Measurements from ENCODE around the gene EXT2.

Gene EXT2

DNA sequence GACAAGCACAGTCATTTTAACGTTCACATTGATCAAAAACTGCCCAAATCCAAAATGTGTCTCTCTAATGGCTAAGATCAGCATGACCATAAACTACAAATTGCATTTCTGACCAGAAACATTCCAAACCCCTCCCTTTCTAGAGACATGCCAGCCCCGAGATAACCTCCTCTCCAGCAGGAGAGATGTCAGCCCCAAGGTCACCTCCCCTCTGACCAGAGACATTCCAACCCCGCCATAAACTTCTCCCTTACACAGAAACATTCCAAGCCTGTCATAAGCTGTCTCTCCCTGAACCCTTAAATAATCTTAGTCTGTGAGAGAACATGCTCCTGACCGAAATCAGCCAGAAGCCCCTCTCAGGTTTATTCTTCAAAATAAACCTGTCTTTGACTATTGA lies 6.6 kb upstream of the EXT2 start:
- Histone ChIP-seq H3K27ac (ENCODE audit: low read length) (no peak overlapping the region), H3K4me3 (ENCODE audit: low read length) (no peak overlapping the region), H3K36me3 (ENCODE audit: control insufficient read depth, low read depth, low read length) (no peaks in the 10 kb centered on the region), H3K9ac (ENCODE audit: low read length) (no peak overlapping the region), H3K9me3 (ENCODE audit: control insufficient read depth, low read depth, low read length) (no peaks in the 10 kb centered on the region), H3K4me1 (ENCODE audit: control insufficient read depth, low read depth, low read length) (no peaks in the 10 kb centered on the region), H3K27me3 (ENCODE audit: control insufficient read depth, insufficient read depth, low read length) (no peaks in the 10 kb centered on the region)

DNA sequence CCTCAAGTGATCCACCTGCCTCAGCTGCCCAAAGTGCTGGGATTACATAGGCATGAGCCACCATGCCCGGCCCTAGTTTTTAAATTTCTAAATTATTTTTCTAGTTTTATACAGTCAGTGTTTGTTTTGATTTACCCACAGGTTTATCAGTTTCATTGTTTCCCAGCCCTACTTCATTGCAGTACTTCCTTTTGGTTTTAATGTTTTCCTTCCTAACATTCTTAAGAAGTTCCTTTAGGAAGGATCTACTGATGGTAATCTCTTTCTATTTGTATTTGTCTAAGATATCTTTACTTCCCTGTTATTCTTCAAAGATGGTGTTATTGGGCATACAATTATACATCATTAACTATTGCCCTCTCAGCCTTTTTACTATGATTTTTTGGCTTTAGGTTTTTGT lies 4.9 kb upstream of the EXT2 start:
- Histone ChIP-seq H3K27me3 (ENCODE audit: control insufficient read depth, insufficient read depth, low read length) (peaks cover 5% of the 10 kb centered on the region), H3K9me3 (ENCODE audit: control insufficient read depth, low read depth, low read length) (no peaks in the 10 kb centered on the region), H3K27ac (ENCODE audit: low read length) (no peak overlapping the region), H3K4me3 (ENCODE audit: low read length) (no peak overlapping the region), H3K36me3 (ENCODE audit: control insufficient read depth, low read depth, low read length) (no peaks in the 10 kb centered on the region), H3K4me1 (ENCODE audit: control insufficient read depth, low read depth, low read length) (no peaks in the 10 kb centered on the region), H3K9ac (ENCODE audit: low read length) (no peak overlapping the region)

DNA sequence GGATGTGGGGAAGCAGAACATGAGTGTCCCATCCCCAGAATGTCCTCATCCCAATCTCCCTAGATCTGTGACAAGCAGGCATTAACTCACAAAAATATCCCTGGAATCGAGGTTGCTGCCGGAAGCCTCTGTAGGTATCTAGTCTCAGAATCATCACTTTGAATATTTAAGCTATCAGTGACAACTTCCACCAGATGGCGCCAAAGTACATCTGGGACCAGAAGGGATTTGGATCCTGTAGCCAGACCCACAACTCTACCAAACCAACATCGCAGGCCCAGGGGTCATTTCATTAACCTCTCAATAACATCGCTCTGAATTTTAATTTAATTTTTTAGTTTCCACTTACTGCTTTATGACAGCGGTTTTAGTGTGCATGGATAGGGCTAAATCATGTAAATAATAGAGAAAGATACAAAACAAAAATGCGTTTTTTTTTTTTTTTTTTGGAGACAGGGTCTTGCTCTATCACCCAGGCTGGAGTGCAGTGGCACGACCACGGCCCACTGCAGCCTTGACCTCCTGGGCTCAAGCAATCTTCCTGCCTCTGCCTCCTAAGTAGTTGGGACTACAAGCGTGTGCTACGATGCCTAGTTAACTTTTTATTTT lies 1.1 kb upstream of the EXT2 start:
- Histone ChIP-seq H3K4me3 (ENCODE audit: low read length) (no peak overlapping the region), H3K27me3 (ENCODE audit: control insufficient read depth, insufficient read depth, low read length) (peaks cover 5% of the 10 kb centered on the region), H3K4me1 (ENCODE audit: control insufficient read depth, low read depth, low read length) (no peaks in the 10 kb centered on the region), H3K9ac (ENCODE audit: low read length) (no peak overlapping the region), H3K27ac (ENCODE audit: low read length) (no peak overlapping the region), H3K36me3 (ENCODE audit: control insufficient read depth, low read depth, low read length) (no peaks in the 10 kb centered on the region), H3K9me3 (ENCODE audit: control insufficient read depth, low read depth, low read length) (no peaks in the 10 kb centered on the region)

DNA sequence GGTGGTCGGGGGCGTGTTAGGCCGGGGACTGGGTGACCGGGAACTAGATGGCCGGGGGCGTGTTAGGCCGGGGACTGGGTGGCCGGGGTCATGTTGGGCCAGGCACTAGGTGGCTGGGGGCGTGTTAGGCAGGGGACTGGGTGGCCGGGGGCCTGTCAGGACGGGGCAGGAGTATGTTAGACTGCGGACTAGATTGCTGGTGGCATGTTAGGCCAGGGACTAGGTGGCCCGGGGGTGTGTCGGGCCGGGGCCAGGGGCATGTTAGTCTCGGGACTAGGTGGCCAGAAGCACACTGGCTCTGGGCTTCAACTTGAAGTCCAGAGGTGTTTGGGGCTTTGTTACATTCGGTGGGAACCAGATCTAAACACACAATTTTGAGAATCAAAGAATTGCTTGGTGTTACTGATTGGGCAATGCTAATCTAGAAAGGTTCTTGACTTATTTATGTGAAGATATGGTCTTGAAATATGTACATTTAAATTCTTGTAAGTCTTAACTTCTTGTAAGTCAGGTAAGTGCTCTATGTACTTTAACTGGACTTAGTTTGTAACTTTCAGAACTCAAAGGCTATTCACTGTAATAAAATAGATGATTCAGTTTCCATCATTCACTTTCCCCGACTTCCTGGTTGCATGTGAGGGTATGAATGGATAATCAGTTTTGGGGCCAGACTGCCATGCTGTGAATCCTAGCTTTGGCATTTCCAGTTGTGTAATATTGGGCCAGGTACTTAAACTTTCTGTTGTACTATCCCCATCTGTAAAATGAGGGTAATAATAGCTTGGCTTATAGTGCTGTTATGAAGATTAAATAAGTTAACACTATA lies 1.1 kb downstream of the EXT2 start:
- no peak overlapping the region for H3K9ac ChIP-seq (ENCODE audit: low read length)
- H3K9me3 ChIP-seq (ENCODE audit: control insufficient read depth, low read depth, low read length), result no peaks in the 10 kb centered on the region
- H3K4me3 ChIP-seq (ENCODE audit: low read length), result peak overlapping the region; percentile 71
- no peaks in the 10 kb centered on the region for H3K4me1 ChIP-seq (ENCODE audit: control insufficient read depth, low read depth, low read length)
- H3K27me3 ChIP-seq (ENCODE audit: control insufficient read depth, insufficient read depth, low read length), result peaks cover 5% of the 10 kb centered on the region
- no peaks in the 10 kb centered on the region for H3K36me3 ChIP-seq (ENCODE audit: control insufficient read depth, low read depth, low read length)
- no peak overlapping the region for H3K27ac ChIP-seq (ENCODE audit: low read length)

DNA sequence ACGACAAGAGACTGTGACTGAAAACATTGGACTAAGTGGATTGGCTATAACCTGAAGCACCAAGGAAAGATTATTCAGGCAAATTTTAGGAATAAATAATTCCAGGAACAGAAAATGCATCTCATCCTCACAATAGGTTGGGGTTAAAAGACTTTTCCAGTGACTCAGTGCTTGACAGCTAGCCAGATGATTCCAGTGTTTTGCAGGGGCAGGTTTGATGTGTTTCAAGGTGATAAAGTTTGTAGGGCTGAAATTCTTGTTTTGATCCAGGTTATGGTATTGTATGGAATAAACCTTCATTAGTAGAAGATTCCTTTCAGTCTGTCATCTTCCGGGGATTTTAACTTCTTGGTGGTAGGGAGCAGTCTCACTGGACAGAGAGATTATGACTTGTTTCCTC lies 2.3 kb downstream of the EXT2 start:
- no peak overlapping the region for H3K9ac ChIP-seq (ENCODE audit: low read length)
- no peaks in the 10 kb centered on the region for H3K4me1 ChIP-seq (ENCODE audit: control insufficient read depth, low read depth, low read length)
- no peaks in the 10 kb centered on the region for H3K9me3 ChIP-seq (ENCODE audit: control insufficient read depth, low read depth, low read length)
- H3K4me3 ChIP-seq (ENCODE audit: low read length), result no peak overlapping the region
- H3K27ac ChIP-seq (ENCODE audit: low read length), result no peak overlapping the region
- H3K27me3 ChIP-seq (ENCODE audit: control insufficient read depth, insufficient read depth, low read length), result peaks cover 5% of the 10 kb centered on the region
- no peaks in the 10 kb centered on the region for H3K36me3 ChIP-seq (ENCODE audit: control insufficient read depth, low read depth, low read length)

DNA sequence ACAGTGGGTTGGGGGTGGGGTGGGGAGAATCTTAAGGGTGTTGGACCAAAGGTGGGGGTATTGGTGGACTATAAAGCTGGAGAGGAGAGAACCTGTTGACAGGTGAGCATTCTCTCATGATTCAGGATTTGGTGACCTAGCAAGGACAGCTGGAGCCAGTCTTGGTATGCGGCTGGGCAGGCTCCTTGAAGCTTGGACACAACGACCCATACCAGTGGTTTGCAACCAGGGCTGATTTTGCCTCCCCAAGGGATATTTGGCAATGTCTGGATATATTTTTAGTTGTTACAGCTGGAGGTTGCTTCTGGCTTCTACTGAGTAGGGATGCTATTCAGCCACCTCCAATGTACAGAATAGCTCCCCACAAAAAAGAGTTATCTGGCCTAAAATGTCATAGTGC lies 5.6 kb downstream of the EXT2 start:
- Histone ChIP-seq H3K36me3 (ENCODE audit: control insufficient read depth, low read depth, low read length) (no peaks in the 10 kb centered on the region), H3K4me1 (ENCODE audit: control insufficient read depth, low read depth, low read length) (no peaks in the 10 kb centered on the region), H3K4me3 (ENCODE audit: low read length) (no peak overlapping the region), H3K9ac (ENCODE audit: low read length) (no peak overlapping the region), H3K9me3 (ENCODE audit: control insufficient read depth, low read depth, low read length) (no peaks in the 10 kb centered on the region), H3K27ac (ENCODE audit: low read length) (no peak overlapping the region), H3K27me3 (ENCODE audit: control insufficient read depth, insufficient read depth, low read length) (no peaks in the 10 kb centered on the region)

DNA sequence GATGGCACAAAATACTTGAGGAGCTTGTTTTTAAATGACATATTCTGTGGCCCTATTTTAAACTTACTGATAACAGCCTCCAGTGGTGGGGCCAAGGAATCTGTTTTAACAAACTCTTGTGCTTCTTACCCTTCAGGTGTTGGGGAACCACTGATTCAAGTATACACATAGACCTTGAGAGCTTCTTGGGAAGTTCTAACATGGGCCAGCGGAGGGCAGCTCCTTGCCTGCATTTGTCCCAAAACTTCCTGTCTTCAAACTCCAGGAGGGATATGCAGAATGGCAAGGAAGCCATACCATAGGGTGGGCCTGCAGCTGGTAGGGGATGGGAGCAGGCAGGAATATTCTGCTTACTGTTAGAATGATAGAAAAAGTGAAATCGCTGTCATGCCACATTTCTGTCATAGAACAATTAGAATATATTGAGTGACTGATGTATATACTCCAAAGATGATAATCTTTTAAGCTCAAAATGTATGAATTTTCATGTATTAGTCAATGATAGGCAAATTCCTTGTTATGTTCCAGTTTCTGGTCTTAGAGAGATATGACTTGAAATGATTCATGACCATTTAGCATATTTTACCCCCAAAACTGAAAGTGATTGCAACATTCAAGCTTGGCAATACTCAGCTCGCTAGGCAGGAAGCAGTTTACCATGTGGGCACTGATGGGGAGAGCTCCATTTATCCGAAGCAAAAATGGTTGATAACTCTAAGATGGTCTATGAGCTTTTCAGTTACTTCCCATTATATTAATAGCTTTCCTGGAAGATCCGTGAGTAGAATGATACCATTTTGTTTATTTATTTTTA lies 9.2 kb downstream of the EXT2 start:
- Histone ChIP-seq H3K36me3 (ENCODE audit: control insufficient read depth, low read depth, low read length) (peaks cover 3% of the 10 kb centered on the region), H3K4me3 (ENCODE audit: low read length) (no peak overlapping the region), H3K27me3 (ENCODE audit: control insufficient read depth, insufficient read depth, low read length) (no peaks in the 10 kb centered on the region), H3K4me1 (ENCODE audit: control insufficient read depth, low read depth, low read length) (no peaks in the 10 kb centered on the region), H3K9me3 (ENCODE audit: control insufficient read depth, low read depth, low read length) (no peaks in the 10 kb centered on the region), H3K9ac (ENCODE audit: low read length) (no peak overlapping the region), H3K27ac (ENCODE audit: low read length) (no peak overlapping the region)

DNA sequence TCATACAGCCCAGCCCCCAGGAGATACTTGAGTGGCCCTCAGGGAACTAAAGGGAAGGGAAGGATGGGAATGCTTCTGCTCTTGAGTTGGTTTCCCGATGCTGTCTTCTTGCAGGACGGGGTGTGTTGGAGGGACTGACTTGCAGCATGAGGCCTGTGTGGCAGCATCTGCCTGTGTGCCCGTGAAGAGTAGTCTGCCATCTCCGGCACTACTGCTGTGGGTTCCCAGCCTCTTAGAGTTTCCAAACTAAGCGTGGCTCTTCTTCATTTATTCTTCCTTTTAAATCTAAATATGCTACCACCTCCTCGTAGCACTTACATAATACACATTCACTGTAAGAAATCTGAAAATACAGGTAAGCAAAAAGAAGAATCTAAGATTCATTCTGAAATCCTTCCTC lies 12.8 kb downstream of the EXT2 start:
- Histone ChIP-seq H3K27me3 (ENCODE audit: control insufficient read depth, insufficient read depth, low read length) (no peaks in the 10 kb centered on the region), H3K4me1 (ENCODE audit: control insufficient read depth, low read depth, low read length) (peaks cover under 1% of the 10 kb centered on the region), H3K36me3 (ENCODE audit: control insufficient read depth, low read depth, low read length) (peaks cover 3% of the 10 kb centered on the region), H3K4me3 (ENCODE audit: low read length) (no peak overlapping the region), H3K9ac (ENCODE audit: low read length) (no peak overlapping the region), H3K9me3 (ENCODE audit: control insufficient read depth, low read depth, low read length) (no peaks in the 10 kb centered on the region), H3K27ac (ENCODE audit: low read length) (no peak overlapping the region)

DNA sequence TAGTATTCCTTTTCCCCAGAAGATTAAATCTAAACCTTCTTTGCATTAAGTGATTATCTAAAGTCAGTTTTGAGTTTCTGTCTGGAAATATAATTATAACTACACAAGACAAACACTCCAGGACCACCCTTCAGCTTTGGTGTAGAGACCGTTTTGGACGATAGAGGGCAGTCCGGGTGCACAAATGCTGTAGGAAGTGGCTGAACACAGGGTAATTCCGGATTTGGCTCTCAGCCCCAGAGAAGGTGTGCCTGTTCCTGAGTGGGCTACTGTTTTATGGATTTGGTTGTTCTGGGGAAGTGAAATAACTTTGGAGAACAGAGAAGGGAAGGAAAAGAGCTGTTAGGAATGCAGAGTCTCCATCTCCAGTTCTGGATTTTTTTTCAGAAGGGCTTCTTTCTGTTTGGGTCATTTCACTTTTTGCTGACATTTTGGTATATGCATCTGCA lies 14.8 kb downstream of the EXT2 start:
- H3K36me3 ChIP-seq (ENCODE audit: control insufficient read depth, low read depth, low read length), result peaks cover 16% of the 10 kb centered on the region
- no peaks in the 10 kb centered on the region for H3K9me3 ChIP-seq (ENCODE audit: control insufficient read depth, low read depth, low read length)
- H3K27ac ChIP-seq (ENCODE audit: low read length), result no peak overlapping the region
- no peaks in the 10 kb centered on the region for H3K27me3 ChIP-seq (ENCODE audit: control insufficient read depth, insufficient read depth, low read length)
- H3K4me3 ChIP-seq (ENCODE audit: low read length), result no peak overlapping the region
- H3K9ac ChIP-seq (ENCODE audit: low read length), result no peak overlapping the region
- H3K4me1 ChIP-seq (ENCODE audit: control insufficient read depth, low read depth, low read length), result peaks cover 4% of the 10 kb centered on the region

DNA sequence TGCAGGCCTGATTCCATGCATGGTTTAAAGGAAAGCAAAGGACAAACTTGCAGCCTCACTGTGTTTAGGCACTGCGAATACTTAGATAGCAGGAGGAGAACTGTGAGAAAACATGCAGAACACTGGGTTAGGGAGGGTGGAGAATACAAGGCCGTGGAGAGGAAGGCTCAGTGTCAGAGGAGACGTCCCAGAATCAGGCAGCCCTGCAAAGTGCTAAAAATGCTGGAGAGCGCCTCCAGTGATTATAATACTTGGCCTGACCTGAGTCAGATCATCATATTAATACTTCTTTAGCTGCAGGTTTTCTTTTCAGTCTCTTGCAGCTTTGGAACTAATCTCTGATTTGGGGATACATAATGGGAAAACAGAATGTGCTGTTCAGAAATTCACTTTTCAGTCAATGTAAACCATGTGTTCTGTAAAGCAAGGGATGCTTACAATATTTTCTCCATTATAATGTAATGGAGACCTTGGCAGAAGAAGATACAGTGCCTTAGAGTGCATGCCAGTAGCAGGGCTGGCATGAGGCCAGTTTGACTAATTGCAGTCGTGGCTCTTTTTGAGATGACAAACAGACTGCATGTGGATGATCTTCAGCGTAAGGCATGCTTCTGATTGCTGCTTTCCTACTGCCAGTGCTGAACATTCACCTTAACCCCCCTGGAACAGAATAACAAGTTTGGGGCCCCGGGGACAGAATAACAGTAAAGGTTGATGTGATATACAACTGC lies 16.8 kb downstream of the EXT2 start:
- Histone ChIP-seq H3K27me3 (ENCODE audit: control insufficient read depth, insufficient read depth, low read length) (no peaks in the 10 kb centered on the region), H3K4me1 (ENCODE audit: control insufficient read depth, low read depth, low read length) (peaks cover 4% of the 10 kb centered on the region), H3K36me3 (ENCODE audit: control insufficient read depth, low read depth, low read length) (peaks cover 19% of the 10 kb centered on the region), H3K9ac (ENCODE audit: low read length) (no peak overlapping the region), H3K4me3 (ENCODE audit: low read length) (no peak overlapping the region), H3K9me3 (ENCODE audit: control insufficient read depth, low read depth, low read length) (no peaks in the 10 kb centered on the region), H3K27ac (ENCODE audit: low read length) (no peak overlapping the region)

DNA sequence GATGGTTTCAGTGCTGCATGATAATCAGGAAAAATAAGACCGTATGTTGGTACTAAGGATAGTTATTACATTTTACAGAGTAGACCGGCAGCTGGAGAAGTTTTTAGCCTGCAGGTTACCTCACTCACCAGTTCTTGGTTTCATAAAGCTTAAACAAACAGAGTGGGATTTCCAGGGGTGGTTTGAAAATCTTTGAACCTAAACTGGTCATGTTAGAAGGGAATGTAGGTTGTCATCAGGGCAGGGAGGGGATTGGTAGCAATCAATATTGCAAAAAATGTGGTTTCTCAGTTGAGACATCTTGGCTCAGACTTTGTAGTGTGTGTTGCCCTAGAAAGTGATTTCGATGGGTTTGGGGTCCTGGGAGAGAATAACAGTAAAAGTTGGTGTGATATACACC lies 17.5 kb downstream of the EXT2 start:
- peaks cover 18% of the 10 kb centered on the region for H3K36me3 ChIP-seq (ENCODE audit: control insufficient read depth, low read depth, low read length)
- H3K9ac ChIP-seq (ENCODE audit: low read length), result no peak overlapping the region
- H3K4me3 ChIP-seq (ENCODE audit: low read length), result no peak overlapping the region
- H3K9me3 ChIP-seq (ENCODE audit: control insufficient read depth, low read depth, low read length), result no peaks in the 10 kb centered on the region
- no peak overlapping the region for H3K27ac ChIP-seq (ENCODE audit: low read length)
- no peaks in the 10 kb centered on the region for H3K27me3 ChIP-seq (ENCODE audit: control insufficient read depth, insufficient read depth, low read length)
- peaks cover 4% of the 10 kb centered on the region for H3K4me1 ChIP-seq (ENCODE audit: control insufficient read depth, low read depth, low read length)

Data from iPS-18a (cell line).